Right ventricle myocardium superior (tissue), 1 donor: ENCODE measurements around the gene VDAC2. TPM values are rescaled to one million over a fixed set of nuclear protein-coding genes. Genes with fewer than 3 reads are reported as not detected.

ENCODE experiments used
- ATAC-seq: fragments of 200-7000 bp; cut with Tn5 transposase; one replicate; pipeline ENCODE4 v1.9.1; 2020; ENCODE audit warnings: mild to moderate bottlenecking; ENCODE audit not compliant: poor library complexity
- DNase-seq: peaks from one replicate; pipeline ENCODE4 v3.0.0-alpha.2; 2020
- intact Hi-C: fragments of 100-400 bp; cut with DNase I; formaldehyde crosslinking; loops from one replicate; pipeline ENCODE4 v1.11.2; 2022
- total RNA-seq: library from RNA; stranded (reverse); fragmentation: NEBNext Ultra II Directional; extraction: Animal tissue kit (Norgen Biotek cat#: 25700); gene quantifications from one replicate; pipeline ENCODE4 v1.2.1, GENCODE V29; 2021
- donor health status: DM: no; HTN: yes; CAD: no; lungs with severe emphysema.

The VDAC2 gene
- total RNA-seq, 1 donor from 2014 or later, result 486 TPM

- ATAC-seq (peak; percentile 12), DNase-seq (no peak)
- intact Hi-C loops, result no loop called here
Observed at GRCh38 chr10:75272896-75273295, 62.3 kb downstream of the VDAC2 start.

- DNase-seq (no peak), ATAC-seq (peak; percentile 45)
- intact Hi-C loops, result no loop called here
Observed at GRCh38 chr10:75276069-75276872, 65.7 kb downstream of the VDAC2 start.

- ATAC-seq (no peak), DNase-seq (no peak)
- intact Hi-C loops, result loop anchor here (10.0 kb wide), 1 partner anchor 105 kb away; no protein-coding TSS in a partner anchor
Observed at GRCh38 chr10:75280236-75280635, 69.6 kb downstream of the VDAC2 start.

Other genes starting within 250 kb of the VDAC2 start
- 23.3 TPM for gene SAMD8, start 99.1 kb upstream of the VDAC2 start, total RNA-seq
- gene COMTD1, start 25.2 kb downstream of the VDAC2 start, total RNA-seq, result 34.0 TPM
- gene ZNF503, start 191.0 kb downstream of the VDAC2 start, total RNA-seq, result 6.8 TPM
- 26.3 TPM for gene LRMDA, start 220.8 kb downstream of the VDAC2 start, total RNA-seq